SH-SY5Y (cell line): ENCODE data around the gene ASXL3.

Experiments used
- GATA2 ChIP-seq: IDR thresholded peaks from 2 replicates; pipeline ENCODE4 v1.6.1; 2011; ENCODE audit warnings: mild to moderate bottlenecking, low read depth, low read length
- GATA3 ChIP-seq: IDR thresholded peaks from 2 replicates; pipeline ENCODE4 v1.6.1; 2011; ENCODE audit warnings: low read depth, mild to moderate bottlenecking, low read length, moderate library complexity

The ASXL3 gene

DNA sequence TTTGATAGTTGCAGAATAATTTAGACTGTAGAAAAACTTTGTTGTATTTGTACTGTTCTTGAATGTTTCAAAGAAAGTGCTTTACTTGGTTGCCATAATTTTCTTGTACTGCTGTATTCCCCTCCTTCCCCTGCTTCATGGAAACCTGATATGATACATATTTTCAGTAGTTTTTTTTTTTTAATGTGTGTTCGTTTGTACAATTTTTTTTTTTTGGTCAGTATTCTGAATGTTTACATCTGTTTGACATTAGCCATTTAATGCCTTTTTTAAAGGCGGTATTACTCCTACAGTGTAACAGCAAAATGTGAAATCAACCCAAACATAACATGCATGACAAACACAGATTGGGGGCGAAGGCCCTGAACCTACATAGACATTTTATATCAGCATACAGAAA, 172.3 kb downstream of the ASXL3 start:
- TF ChIP-seq GATA3 (no peak), GATA2 (no peak)

DNA sequence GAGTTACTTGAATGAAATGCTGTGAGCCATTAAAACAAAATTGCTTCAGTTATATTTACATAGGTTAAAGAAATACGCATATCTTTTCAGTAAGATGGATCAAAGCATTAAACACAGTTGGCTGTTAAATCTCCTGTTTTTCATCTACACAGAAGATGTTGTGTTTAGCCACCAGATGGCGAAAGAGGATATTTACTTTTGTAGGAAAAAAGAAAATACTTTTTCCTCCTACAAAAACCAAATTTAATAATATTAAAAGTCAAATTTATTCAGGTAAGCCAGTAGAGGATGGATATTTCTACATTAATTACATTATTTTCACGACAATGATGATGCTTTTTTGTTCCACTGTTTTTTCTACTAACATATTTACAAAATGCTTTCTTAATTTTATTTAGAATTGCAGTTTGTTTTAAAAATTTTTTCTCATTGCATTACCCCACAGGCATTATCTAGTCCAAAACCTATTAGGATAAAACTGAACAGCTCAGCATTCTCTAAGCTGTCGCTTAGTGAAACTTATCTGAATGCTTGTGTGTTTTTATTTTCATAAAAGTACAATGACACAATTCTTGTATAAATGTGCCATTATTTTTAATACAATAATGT, 173.7 kb downstream of the ASXL3 start:
- TF ChIP-seq GATA2 = no peak
- TF ChIP-seq GATA3 = no peak

DNA sequence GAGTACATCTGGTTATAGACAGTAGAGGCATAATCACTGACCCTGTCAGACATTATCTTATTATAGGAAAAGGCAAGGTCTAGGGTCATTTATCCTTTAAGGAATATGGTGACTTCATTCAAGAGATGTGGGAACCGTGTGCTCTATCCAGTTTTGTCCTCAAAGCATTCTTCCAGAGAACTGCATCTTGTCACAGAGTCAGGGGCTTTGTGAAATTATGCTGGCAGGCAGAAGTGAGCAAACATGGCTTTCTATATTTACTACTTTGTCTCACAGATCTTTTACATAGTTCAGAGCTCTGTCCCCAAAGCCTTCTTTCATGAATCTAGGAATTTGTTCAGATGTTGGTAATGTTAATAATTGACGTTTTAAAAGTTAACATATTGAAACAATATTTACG, 177.4 kb downstream of the ASXL3 start:
- TF ChIP-seq GATA3 = no peak
- TF ChIP-seq GATA2 = no peak

DNA sequence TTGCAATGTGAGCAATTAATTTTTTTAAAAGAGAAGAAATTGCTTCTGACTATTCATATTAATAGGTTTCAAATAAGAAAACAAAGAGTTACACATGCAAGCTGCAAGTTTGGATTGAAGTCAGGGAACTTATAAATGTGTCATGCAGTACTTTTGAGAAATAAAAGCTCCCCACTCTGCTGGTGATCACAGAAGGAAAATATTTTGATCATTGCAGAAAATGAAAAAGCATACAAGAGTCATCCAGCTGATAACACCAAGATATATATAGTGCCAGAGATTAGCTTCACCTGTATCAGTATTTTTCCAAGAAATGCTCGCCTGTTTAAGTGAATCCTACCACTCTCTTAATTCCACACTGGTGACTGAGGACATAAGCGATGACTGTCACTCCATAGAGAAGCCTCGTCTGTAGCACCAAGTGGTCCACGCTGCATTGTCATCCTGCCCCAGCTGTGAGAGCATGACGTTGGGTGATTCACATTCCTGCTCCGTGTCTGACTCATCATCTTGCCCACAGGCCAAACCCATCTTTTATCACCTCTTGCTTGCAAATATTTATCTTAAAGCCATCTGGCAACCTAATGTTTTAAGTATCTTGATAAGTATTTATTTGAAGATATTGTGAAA, 178.0 kb downstream of the ASXL3 start:
- TF ChIP-seq GATA2 (no peak), GATA3 (no peak)

DNA sequence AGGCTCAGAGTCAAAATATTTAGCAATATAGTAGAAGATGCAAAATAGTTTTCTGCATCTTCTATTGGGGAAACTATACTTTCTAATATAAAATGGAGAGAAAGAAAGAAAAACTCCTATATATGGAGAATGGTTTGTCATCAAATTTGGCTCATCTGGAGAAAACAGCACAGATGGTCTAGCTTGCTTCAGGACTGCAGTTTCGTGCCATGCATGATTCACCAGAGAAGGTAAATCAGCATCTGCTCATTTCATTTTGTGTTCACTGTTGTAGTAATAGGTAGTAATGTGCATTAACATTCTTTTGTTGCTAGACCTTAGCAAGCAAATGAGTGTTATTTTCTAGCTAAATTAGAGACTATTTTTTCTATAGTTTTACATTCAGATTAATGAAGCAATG, 179.0 kb downstream of the ASXL3 start:
- no peak for TF ChIP-seq GATA3
- TF ChIP-seq GATA2 = no peak

DNA sequence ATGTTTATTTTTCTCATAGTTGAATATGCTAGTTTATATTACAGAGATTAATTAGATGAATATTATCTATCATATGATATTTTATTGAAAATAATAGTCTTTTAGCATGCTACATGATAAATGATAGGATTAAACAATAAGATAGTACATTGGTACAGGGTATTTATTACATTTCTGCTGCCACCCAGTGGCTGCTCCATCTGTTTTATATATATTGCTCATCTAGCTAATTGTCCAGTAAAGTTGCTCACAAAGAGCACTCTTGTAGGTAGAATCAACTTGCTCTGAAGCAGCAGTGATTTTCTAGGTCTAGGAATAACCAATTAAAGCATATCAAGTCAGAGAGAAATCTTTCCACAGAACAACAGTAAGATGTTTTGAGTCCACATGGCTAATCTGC, 183.3 kb downstream of the ASXL3 start:
- TF ChIP-seq GATA2 (no peak), GATA3 (no peak)

DNA sequence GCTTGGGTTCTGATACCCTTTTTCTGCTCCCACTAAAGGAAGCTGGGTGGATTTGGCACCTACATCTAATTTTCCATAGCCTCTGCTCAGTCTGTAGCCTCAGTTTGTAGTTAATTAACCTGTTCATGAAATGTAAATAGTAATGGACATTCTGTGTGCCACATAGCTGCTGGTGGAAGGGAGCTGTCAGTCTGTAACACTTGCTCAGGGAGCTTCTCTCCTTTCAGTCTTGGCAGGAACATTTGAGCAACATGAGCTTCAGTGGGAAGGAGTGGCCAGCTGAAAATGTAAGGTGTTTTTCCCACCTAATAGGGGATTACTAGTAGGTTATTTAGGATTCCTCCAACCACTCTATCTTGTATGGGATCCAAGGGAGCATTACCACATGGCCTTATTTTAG, 203.4 kb downstream of the ASXL3 start:
- TF ChIP-seq GATA3 (no peak), GATA2 (no peak)
